GM21526 (cell line): ENCODE data around the gene VASN.

Experiments
- ATAC-seq: cut with Tn5 transposase; IDR thresholded peaks from one replicate; pipeline ENCODE4 v1.9.1; 2021; ENCODE audit warnings: moderate library complexity; ENCODE audit not compliant: unreplicated experiment, low FRiP score

The VASN gene

DNA sequence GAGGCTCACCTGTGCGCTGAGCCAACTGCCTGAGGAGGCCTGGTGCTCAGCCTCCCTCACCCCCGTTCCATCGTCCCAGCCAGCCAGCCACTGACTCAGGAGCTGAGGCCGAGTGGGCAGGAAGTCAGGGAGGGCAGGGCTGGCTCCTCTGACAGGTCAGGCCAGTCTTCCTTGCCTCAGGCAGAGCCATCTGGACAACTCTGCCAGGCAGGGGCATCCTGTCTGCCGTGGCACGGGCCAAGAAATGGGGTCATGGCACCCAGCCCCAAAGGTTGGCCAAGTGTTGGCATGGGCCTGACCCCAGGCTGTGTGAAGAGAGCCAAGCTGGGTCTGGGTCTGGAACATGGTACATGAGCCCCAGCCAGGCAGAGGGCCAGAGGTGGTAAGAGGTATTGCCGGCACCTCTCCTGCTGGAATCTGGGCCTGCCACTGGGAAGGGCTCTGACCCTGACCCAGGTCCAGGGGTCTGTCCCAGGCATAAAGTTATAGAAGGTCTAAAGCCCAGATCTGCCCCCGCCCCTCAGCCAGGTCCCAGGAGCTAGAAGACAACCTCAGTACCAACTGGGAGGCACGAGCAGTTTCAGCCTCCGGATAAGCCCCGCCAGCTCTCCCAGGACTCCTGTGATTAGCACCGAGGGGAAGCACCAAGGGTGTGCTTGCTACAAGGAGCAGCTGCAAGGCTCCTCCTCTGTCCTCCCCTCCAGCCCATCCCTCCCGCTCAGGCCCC lies 2.5 kb upstream of the VASN start:
- ATAC-seq, result no peak

DNA sequence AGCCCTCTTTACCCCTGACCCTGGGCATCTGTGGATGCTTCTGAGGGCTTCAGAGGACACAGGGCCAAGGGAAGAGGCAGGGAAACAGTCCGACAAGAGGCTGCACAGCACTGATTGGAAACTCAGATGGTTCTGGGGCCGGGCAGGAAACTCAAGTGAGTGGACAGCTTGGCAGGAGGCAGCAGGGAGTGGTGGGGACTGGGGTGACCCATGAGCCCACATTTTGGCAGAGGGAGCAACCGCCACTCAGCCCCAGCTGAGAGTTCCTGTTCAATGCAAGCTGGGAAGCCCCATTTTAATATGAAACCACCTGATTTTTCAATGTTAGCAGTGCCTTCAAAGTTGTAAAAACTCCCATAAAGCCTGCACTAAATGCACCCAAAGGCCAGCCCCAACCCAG lies 1.5 kb upstream of the VASN start:
- ATAC-seq, result no peak

DNA sequence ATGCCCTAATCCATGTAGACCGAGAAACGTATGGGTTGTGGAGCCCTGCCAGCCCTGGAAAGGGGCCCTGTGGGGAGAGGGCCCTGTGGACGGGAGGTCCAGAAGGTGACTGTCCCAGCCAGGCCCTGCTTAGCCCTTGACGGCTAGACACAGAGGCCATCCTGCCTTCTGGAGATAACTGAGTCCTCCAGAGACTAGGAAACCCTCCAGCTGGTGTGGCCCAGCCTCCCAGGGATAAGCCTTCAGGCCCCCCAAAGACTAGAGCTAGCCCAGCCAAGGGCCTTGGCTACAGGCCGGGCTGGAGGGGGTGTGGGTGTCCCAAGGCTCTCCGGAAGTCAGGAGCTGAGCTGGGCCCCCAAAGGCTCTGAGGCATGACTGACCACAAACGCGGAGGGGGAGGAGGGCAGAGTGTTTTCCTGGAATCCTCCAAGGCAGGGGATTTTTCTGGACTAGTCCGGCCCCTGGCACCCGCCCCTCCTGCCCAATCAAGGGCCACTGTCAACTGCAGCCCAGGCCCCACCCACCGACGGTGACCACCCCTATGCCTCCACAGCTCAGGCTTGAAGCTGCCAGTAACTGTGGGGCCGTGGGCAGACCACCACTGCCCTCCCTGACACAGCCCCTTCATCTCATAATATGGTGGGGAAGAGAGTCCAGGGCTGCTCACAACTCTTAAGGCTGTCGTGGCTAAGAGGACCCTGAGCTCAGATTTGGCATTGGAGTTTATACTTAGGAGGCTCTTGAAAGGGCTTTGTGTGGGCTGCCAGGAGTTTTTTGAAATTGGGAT lies 885 bp upstream of the VASN start:
- ATAC-seq, result no peak

DNA sequence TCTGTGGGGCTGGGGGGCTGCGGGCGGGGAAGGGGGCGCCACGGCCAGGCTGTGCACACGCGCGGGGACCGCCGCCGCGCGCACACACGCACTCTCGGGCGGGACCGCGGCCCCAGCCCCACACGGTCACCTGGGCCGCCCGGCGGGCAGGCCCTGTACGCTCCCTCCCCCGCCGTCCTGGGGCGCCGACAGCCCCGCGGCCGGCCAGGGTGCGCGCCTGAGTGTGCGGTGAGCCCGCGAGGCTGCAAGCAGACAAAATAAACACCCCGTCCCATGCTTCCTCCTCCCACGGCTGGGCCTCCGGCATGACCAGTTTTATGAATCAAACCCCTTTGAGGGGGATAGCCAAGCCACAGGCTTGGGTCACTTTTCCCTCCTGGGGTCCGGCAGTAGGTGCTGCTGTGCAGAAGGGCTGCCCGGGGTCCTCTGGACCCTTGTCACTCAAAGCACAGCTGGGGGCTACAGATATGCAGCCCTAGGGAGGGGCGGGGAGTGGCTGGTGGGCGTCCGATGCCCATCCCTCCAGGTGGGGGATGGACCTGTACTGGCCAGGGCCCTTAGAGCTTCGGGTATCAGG lies 441 bp downstream of the VASN start:
- no peak for ATAC-seq

DNA sequence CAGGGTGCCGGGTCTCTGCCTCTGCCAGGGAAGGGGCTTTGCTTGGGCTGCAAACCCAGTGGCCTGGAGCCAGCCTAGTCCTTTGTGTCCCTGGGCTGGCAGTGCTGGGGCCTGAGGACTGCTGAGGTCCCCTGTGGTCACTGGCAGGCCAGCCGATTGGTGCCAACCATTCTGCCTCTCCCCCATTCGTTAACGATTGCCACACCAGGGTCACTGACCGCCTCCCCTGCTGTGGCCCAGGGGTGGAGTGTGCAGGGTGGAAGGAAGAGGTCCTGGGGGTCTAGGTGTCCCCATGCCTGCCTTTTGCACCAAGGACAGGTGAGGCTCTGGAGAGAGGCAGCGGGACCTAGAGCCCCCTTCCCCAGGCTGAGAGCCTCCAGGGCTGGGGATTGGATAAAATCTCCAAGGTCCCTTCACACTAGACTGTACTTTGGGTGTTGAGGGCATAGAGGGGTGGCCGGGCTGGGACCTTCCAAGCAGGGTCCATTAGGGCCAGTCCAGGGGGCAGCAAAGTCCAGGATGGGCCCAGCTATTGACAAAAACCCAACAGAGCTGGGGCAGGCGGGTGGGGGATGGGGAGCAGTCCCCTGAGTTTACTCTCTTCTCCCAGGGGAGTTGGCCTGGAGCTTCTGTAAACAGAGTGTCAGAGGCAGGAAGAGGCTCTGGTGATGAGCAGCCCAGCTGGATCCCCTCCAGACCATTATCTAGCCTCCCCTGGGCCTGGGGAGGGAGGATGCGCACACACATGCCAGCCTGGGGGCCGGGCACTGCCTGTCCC lies 1.1 kb downstream of the VASN start:
- ATAC-seq, result no peak

DNA sequence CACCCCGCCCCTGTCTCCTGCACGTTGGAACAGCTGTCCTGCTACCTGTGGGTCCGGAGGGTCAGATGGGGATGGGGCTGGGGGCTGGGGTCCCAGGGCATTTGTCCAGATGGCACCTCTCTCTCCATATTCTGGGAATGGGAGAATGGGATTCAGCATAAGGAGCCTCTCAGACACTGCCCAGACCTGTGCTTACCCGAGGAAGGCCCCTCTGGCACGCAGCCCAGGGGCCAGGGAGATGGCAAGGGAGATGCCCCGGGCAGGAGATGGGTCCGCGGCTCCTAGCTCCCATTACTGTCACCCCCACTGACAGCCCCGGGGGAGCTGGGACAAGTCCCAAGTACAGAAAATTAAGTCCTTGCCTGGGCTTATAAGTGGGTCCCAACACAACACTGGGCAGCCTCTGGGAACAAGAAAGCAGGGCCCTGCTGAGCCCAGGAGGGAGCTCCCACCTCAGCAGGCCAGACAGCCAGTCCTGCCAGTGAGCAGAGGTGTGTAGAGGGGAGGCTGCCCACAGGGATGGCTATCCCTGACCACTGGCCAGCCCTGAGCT lies 1.8 kb downstream of the VASN start:
- ATAC-seq, result no peak

DNA sequence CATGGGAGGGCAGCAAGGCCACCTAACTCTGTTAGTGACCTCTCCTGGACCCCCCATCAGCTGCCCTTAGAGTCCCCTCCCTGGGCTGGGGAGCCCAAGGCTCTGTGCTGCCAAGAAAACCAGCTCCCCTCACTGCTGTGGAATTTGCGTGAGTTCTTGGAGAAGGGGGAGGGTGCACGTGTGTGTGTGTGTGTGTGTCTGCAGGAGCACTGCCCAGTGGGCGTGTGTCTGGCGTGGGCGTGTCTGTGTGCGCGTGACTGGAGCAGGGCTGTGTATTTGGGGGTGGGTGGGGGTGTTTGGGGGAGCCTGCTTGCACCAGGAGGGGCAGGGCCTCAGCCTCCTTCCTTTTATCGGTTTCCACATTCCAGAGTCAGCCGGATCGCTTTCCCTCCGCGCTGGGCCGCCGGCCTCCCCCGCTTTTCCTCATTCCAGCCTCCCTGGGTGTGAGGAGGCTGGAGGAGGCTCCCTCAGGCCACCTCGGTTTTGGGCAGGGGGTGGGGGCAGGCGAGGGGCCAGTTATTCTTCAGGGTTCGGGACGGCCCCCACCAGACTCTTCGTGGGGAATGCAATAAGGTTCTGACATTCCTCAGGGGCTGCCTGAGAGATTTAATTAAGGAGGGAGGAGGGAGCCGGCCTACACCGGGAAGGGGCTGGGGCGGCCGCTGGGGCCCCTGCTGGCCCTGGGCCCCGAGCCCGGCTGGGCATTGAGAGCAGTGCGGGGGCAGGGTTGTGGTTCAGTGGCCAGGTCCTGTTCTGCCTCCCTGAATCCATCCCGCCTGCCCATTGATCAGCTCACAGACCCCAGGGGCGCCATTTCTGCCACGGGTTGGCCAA lies 2.5 kb downstream of the VASN start:
- ATAC-seq, result no peak

DNA sequence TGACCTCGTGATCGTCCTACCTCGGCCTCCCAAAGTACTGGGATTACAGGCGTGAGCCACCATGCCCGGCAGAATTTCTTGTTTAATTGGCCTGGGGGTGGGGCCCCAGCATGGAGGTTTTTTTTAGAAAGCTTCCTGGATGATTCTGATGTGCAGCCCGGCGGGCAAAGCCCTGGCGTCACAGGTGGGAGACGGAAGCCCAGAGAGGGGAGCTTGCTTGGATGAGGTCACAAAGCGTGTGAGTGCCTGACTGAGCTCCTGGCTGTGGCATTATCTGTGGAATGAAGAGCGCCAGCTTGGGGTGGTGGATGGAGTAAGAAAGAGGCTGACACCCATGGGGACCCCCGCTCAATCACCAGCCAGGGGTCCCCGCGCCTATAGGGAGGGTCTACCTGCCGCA lies 4.1 kb downstream of the VASN start:
- ATAC-seq, result no peak

DNA sequence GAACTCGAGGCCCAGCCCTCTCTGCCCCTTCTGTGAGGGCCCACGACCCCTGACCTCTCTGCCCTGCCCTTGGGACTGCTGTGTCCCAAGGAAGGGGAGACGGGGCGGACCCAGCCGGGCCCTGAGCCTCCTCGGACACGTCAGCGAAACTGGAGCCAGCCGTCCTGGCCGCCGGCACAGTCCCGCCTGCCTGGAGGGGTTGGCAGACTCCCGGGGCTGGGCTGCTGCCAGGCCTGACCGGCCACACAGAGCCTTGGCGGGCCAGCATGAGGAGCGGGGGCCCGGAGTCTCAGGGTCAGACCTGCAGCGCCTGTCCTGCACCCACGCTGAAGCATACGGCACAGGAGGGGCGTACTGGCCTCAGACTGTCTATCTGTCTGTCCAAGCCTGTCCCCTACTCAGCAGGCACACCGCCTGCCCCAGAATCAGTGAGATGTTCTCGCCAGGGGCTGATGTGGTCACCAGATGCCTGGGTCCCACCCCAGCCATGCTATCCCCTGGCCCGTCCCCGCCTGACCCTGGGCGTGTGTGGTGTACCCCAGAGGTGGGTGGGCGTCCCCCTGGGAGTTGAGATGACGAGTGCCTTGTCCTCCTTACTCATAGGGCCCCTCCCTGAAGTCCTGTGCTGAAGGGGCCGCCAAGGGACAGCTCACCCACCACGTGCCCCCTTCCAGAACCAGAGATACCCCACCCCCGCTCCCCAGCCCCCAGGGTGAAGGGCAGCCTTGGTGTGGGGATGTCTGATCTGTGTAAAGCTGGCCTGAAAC lies 4.7 kb downstream of the VASN start:
- no peak for ATAC-seq

DNA sequence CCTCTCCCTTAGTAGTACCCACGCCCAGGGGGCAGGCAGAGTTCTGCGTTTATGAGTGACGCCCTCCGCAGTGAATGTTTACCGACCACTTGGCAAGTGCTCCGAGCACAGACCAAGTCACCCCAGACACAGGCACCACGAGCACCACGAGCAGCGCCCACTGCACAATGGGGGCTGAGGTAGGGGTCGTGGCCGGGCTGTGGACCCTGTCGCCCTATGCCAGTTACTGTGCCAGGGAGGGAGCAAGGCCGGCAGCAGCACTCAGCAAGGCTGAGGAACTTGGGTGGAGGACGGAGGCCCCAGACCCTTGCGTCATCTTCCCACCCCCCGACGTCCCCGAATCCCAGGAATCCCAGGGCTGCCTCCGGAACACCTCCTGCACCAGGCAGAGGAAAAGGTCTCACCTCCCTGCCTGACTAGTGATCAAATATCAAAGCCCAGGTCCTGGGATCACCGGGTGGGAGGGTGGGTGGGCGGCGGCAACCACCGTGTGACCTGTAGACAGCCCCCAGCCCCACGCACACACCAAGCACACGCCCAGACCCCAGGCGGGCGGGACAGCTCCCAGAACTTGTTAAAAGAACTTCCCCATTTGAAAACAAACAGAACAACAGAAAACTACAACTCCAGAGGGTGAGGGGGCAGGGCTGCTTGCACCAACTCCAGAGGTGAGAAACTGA lies 5.4 kb downstream of the VASN start:
- no peak for ATAC-seq

DNA sequence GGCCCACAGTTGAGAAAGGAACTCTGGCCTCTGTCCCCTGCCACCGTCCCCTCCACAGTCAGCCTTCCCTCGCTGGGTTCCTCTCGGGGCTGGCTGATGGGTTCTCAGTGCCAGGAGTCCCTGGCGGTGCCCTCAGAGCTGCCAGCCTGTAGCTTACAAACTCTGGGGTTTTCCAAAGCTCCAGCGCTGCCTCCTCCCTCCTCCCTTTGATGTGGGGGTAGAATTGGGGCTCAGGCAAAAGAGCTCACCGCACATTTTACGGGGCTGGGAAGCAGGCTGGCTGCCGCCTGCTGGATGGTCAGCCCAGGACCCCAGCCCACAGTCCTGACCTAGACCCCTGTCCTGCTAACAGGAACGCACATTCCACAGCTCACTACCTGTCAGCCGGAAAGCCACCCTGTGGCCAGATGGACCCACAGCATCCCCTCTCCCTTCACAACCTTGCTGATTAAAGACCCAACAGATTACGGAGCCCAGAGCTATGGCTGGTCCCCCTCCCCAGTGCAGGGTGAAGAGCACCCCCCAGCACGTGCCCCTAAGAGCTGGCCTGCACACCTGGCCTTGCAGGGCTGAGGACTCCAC lies 6.0 kb downstream of the VASN start:
- no peak for ATAC-seq

DNA sequence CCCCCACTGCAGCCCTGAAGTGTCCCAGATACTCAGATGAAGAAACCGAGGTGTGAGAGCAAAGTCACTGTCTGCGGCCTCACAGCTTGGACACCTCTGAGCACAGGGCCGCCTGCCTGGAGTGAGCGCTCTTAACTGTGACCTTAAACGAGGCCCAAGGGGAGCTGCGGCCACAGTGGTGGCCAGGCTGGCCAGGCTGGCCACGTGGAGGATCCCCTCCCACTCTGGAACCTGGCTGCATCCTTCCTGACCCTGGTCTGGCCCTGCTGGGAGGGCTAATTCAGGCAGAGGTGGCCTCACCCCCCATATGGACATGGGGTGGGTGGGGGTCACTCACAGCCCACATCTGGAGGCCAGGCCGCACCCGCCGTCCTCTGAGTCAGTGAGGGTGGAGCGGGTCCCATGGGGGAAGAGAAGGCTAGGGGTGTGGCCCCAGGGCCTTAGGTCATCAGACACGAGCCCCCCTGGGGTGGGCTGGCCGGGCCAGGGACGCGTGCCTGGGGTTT lies 6.6 kb downstream of the VASN start:
- ATAC-seq, result no peak

DNA sequence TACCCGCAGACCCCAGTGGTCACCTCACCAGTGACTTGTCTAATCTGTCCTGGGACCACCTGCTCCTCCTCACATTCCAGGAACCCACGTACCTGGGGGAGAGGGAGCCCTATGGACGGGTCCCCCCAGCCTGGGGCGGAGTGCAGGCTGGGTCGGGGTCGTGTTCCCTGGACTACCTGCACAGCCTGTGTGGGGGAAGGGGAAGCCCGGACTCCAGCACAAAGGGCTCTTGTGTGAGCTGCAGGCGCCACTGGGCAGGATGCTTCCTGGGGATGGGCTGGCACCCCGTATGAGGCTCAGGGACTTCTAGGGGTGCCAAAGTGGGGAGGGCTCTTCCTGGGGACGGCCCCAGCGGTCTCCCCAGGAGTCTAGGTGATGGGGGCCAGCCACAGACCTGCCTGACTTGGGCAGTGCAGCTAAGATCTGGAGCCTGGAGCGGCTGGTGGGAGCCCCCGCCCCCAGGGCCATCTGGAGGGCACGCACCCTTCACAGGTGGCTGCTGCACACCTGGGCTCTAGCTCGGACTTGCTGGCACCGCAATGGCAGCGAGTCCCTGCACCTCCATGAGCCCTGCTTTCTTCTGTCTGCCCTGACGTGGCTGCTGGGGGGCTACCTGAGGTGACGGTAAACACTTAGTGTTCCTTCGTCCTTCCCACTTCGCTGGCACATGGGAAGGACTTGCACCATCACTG lies 7.5 kb downstream of the VASN start:
- no peak for ATAC-seq

DNA sequence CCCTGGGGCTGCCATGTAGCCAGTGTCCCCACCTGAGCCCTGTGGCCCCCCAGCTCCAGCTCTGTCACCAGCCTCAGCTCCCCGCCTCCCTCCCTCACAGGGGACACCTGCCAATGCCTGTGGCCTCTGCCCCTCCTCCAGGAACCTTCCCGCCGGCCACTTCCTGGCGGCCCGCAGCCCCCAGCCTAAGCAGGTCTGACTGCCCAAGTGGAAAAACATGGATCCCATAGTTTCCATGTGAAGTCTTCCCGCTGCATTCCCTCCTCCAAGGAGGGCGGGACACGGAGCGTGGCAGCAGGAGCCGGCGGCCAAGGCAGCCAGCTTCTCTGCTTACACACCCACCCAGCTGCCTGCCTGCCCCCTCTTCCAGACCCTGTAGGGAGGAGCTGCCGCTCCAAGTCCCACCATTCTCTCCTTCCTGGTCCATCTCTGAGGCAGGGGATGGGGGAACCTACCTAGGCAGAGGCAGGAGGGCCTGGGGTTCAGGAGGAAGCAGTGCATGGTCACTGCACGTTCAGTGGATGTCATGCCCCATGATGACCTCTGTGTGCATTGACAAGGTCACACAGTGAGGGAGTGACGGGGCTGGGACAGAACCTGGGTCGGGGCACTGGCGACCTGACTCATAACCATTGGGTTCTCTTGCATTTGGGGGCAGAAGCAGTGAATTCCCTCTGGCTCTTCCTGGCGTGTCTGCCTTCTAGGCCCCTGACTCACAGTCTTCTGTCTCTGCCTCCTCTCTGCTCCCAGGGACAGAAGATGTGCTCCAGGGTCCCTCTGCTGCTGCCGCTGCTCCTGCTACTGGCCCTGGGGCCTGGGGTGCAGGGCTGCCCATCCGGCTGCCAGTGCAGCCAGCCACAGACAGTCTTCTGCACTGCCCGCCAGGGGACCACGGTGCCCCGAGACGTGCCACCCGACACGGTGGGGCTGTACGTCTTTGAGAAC lies 8.7 kb downstream of the VASN start:
- ATAC-seq, result no peak

DNA sequence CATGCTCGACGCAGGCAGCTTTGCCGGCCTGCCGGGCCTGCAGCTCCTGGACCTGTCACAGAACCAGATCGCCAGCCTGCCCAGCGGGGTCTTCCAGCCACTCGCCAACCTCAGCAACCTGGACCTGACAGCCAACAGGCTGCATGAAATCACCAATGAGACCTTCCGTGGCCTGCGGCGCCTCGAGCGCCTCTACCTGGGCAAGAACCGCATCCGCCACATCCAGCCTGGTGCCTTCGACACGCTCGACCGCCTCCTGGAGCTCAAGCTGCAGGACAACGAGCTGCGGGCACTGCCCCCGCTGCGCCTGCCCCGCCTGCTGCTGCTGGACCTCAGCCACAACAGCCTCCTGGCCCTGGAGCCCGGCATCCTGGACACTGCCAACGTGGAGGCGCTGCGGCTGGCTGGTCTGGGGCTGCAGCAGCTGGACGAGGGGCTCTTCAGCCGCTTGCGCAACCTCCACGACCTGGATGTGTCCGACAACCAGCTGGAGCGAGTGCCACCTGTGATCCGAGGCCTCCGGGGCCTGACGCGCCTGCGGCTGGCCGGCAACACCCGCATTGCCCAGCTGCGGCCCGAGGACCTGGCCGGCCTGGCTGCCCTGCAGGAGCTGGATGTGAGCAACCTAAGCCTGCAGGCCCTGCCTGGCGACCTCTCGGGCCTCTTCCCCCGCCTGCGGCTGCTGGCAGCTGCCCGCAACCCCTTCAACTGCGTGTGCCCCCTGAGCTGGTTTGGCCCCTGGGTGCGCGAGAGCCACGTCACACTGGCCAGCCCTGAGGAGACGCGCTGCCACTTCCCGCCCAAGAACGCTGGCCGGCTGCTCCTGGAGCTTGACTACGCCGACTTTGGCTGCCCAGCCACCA lies 9.7 kb downstream of the VASN start:
- no peak for ATAC-seq
